Vagina (tissue), 2 donors: ENCODE measurements around the gene TMEM178B.

Source experiments
- POLR2A ChIP-seq, 2 donors: fragments of 450-650 bp; IDR thresholded peaks; one replicate each; pipeline ENCODE4 v1.6.1; 2017; ENCODE audit warnings: antibody characterized with exemption in 2 of 2, mild to moderate bottlenecking in 2 of 2, moderate library complexity in 2 of 2
- POLR2AphosphoS5 ChIP-seq, 2 donors: sonication (generic); formaldehyde crosslinking; IDR thresholded peaks; one replicate each; pipeline ENCODE4 v1.9.0; 2017; ENCODE audit warnings: antibody characterized with exemption in 2 of 2, mild to moderate bottlenecking in 2 of 2, low read depth in 1 of 2; ENCODE audit not compliant: insufficient read depth in 1 of 2
- TF ChIP-seq, protein P1 (sequence below), 3 experiments: fragments of 450-650 bp in 2 of 3; fragments of 200-600 bp in 1 of 3; sonication (generic) in 1 of 3; IDR thresholded peaks; one replicate each; pipeline ENCODE4 v1.5.1; 2017 to 2019; ENCODE audit warnings: antibody characterized with exemption in 3 of 3, mild to moderate bottlenecking in 2 of 3, moderate library complexity in 2 of 3

DNA sequence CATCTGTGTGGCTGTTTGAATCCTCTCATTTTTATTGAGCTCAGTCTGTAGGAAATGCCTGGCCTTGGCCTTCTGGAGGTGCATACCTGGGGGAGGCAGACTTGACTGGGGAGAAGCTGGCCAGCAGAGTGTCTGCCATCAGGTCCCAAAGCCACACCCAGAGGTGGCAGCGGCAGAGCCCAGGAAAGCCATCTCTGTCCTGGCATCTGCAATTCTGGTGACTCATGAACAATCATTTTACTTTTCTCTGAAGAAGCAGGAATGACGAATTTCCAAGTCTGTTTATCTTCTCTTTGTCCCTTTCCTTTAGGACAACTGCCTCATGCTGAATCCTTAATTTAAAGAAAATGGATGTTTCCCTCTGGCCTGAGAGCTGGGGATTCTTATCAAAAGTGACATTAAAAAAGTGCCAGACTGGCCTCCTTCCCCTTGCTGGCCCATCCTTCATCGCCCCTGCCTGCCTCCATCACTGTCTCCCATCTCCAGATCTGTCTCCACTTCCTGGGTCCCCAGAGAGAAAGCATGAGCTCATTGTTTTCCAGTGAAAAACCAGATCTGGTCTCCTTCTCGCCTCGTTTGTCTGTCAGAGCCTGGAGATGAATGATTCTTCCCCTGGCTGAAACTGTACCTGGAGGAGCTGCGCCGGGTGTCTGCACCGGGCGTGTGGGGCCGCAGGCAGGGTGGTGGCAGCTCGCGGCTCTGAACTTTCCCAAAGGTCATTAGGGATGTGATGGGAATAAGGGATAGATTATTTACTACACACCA lies 124.5 kb downstream of the TMEM178B start:
- TF ChIP-seq, protein P1, sequence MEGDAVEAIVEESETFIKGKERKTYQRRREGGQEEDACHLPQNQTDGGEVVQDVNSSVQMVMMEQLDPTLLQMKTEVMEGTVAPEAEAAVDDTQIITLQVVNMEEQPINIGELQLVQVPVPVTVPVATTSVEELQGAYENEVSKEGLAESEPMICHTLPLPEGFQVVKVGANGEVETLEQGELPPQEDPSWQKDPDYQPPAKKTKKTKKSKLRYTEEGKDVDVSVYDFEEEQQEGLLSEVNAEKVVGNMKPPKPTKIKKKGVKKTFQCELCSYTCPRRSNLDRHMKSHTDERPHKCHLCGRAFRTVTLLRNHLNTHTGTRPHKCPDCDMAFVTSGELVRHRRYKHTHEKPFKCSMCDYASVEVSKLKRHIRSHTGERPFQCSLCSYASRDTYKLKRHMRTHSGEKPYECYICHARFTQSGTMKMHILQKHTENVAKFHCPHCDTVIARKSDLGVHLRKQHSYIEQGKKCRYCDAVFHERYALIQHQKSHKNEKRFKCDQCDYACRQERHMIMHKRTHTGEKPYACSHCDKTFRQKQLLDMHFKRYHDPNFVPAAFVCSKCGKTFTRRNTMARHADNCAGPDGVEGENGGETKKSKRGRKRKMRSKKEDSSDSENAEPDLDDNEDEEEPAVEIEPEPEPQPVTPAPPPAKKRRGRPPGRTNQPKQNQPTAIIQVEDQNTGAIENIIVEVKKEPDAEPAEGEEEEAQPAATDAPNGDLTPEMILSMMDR (IDR thresholded peaks at IDR 0.05) = no peak
- no peak for TF ChIP-seq POLR2AphosphoS5 (IDR thresholded peaks at IDR 0.05; ENCODE audit: insufficient read depth in 1 of 2, low read depth in 1 of 2)
- no peak for TF ChIP-seq POLR2A (IDR thresholded peaks at IDR 0.05)
